H9 (cell line): Measurements from ENCODE around the gene ENTPD1. TPM values are rescaled to one million over a fixed set of nuclear protein-coding genes. Genes with fewer than 3 reads are reported as not detected.

Experiments used
- DNase-seq: peaks from one replicate; pipeline ENCODE4 v3.0.0-alpha.2; 2017
- H2AFZ ChIP-seq: one replicate; pipeline ENCODE4 v1.6.1; 2013; ENCODE audit warnings: mild to moderate bottlenecking, low read length, control low read depth, moderate library complexity
- H2AK5ac ChIP-seq: 2 replicates; pipeline ENCODE4 v1.6.1; 2013; ENCODE audit warnings: low read length, control low read depth, mixed read lengths; ENCODE audit not compliant: insufficient read length
- H2BK120ac ChIP-seq: one replicate; pipeline ENCODE4 v1.6.1; 2013; ENCODE audit warnings: low read depth, mild to moderate bottlenecking, low read length, control low read depth, inconsistent platforms; ENCODE audit not compliant: poor library complexity, severe bottlenecking
- H2BK12ac ChIP-seq: 2 replicates; pipeline ENCODE4 v1.6.1; 2013; ENCODE audit warnings: low read length, control low read depth, mixed read lengths, low read depth; ENCODE audit not compliant: insufficient read length
- H2BK15ac ChIP-seq: 2 replicates; pipeline ENCODE4 v1.6.1; 2013; ENCODE audit warnings: low read depth, low read length, control low read depth
- H2BK20ac ChIP-seq: one replicate; pipeline ENCODE4 v1.6.1; 2013; ENCODE audit warnings: low read depth, mild to moderate bottlenecking, low read length, control low read depth, inconsistent platforms; ENCODE audit not compliant: poor library complexity, severe bottlenecking
- H2BK5ac ChIP-seq: 2 replicates; pipeline ENCODE4 v1.6.1; 2013; ENCODE audit warnings: low read length, control low read depth, mixed read lengths; ENCODE audit not compliant: insufficient read length
- H3K14ac ChIP-seq: 2 replicates; pipeline ENCODE4 v1.6.1; 2013; ENCODE audit warnings: low read length, control low read depth; ENCODE audit not compliant: insufficient read depth
- H3K18ac ChIP-seq: 2 replicates; pipeline ENCODE4 v1.6.1; 2013; ENCODE audit warnings: low read depth, mild to moderate bottlenecking, mixed read lengths, low read length, control low read depth; ENCODE audit not compliant: insufficient read length
- H3K23ac ChIP-seq: 2 replicates; pipeline ENCODE4 v1.6.1; 2013; ENCODE audit warnings: low read length, control low read depth, mixed read lengths, low read depth; ENCODE audit not compliant: insufficient read length
- H3K23me2 ChIP-seq: 2 replicates; pipeline ENCODE4 v1.6.1; 2013; ENCODE audit warnings: low read depth, mild to moderate bottlenecking, mixed read lengths, low read length, control low read depth; ENCODE audit not compliant: insufficient read length, poor library complexity, severe bottlenecking
- H3K27ac ChIP-seq: 2 replicates; pipeline ENCODE4 v1.5.1; 2013; ENCODE audit warnings: low read length, control low read depth, mixed read lengths, low read depth; ENCODE audit not compliant: insufficient read length
- H3K27me3 ChIP-seq: 2 replicates; pipeline ENCODE4 v1.6.1; 2013; ENCODE audit warnings: low read length, control low read depth, inconsistent platforms; ENCODE audit not compliant: insufficient read depth
- H3K4ac ChIP-seq: 2 replicates; pipeline ENCODE4 v1.6.1; 2013; ENCODE audit warnings: low read depth, mild to moderate bottlenecking, control low read depth, inconsistent platforms, low read length, moderate library complexity
- H3K4me1 ChIP-seq: 2 replicates; pipeline ENCODE4 v1.6.1; 2013; ENCODE audit warnings: low read length, control low read depth, inconsistent platforms; ENCODE audit not compliant: insufficient read depth
- H3K4me2 ChIP-seq: 2 replicates; pipeline ENCODE4 v1.6.1; 2013; ENCODE audit warnings: low read length, control low read depth, mixed read lengths; ENCODE audit not compliant: insufficient read length, insufficient read depth
- H3K56ac ChIP-seq: 2 replicates; pipeline ENCODE4 v1.6.1; 2013; ENCODE audit warnings: low read depth, mild to moderate bottlenecking, mixed read lengths, low read length, control low read depth; ENCODE audit not compliant: insufficient read length
- H3K79me1 ChIP-seq: 2 replicates; pipeline ENCODE4 v1.6.1; 2013; ENCODE audit warnings: low read depth, mild to moderate bottlenecking, moderate library complexity, low read length, control low read depth, inconsistent platforms; ENCODE audit not compliant: insufficient read depth, poor library complexity, severe bottlenecking
- H3K79me2 ChIP-seq: 2 replicates; pipeline ENCODE4 v1.6.1; 2013; ENCODE audit warnings: low read length, control low read depth, inconsistent platforms; ENCODE audit not compliant: insufficient read depth
- H3K9ac ChIP-seq: 2 replicates; pipeline ENCODE4 v1.6.1; 2013; ENCODE audit warnings: low read length, control low read depth, mixed read lengths; ENCODE audit not compliant: insufficient read length; ENCODE audit errors: extremely low read depth
- H3K9me3 ChIP-seq: one replicate; pipeline ENCODE4 v1.6.1; 2013; ENCODE audit warnings: low read depth, low read length, inconsistent platforms; ENCODE audit not compliant: control insufficient read depth
- H3T11ph ChIP-seq: one replicate; pipeline ENCODE4 v1.6.1; 2013; ENCODE audit warnings: mild to moderate bottlenecking, low read length, control low read depth, inconsistent platforms
- H4K20me1 ChIP-seq: one replicate; pipeline ENCODE4 v1.6.1; 2013; ENCODE audit not compliant: control insufficient read depth, insufficient read length, insufficient read depth
- H4K5ac ChIP-seq: 2 replicates; pipeline ENCODE4 v1.6.1; 2013; ENCODE audit warnings: low read depth, mild to moderate bottlenecking, mixed read lengths, low read length, control low read depth; ENCODE audit not compliant: insufficient read length
- H4K8ac ChIP-seq: replicated peaks from 2 replicates; pipeline ENCODE4 v1.6.1; 2013; ENCODE audit warnings: low read length, control low read depth, mixed read lengths, low read depth; ENCODE audit not compliant: insufficient read length
- H4K91ac ChIP-seq: 2 replicates; pipeline ENCODE4 v1.6.1; 2013; ENCODE audit warnings: low read depth, mild to moderate bottlenecking, moderate library complexity, mixed read lengths, low read length, control low read depth; ENCODE audit not compliant: insufficient read length
- H3K27ac Mint-ChIP-seq, 3 experiments: 2 replicates in 2 of 3; 3 replicates in 1 of 3; pipeline ENCODE4 v1.8.0; 2020 to 2021; ENCODE audit warnings: mixed read lengths in 3 of 3, mild to moderate bottlenecking in 1 of 3, moderate library complexity in 1 of 3
- H3K27me3 Mint-ChIP-seq: 2 replicates; pipeline ENCODE4 v1.8.0; 2021; ENCODE audit warnings: low read depth, mild to moderate bottlenecking, moderate library complexity, mixed read lengths
- H3K36me3 Mint-ChIP-seq, 3 experiments: 2 replicates in 2 of 3; 3 replicates in 1 of 3; pipeline ENCODE4 v1.8.0; 2020 to 2021; ENCODE audit warnings: low read depth in 3 of 3, mixed read lengths in 3 of 3; ENCODE audit not compliant: insufficient read depth in 1 of 3
- H3K4me1 Mint-ChIP-seq, 2 experiments: 2 replicates each; pipeline ENCODE4 v1.8.0; 2020; ENCODE audit warnings: mixed read lengths in 2 of 2
- H3K4me3 Mint-ChIP-seq, 2 experiments: 2 replicates in 1 of 2; 3 replicates in 1 of 2; pipeline ENCODE4 v1.8.0; 2020 to 2021; ENCODE audit warnings: mild to moderate bottlenecking in 2 of 2, mixed read lengths in 2 of 2, moderate library complexity in 1 of 2
- H3K9me3 Mint-ChIP-seq, 2 experiments: 2 replicates in 1 of 2; 3 replicates in 1 of 2; pipeline ENCODE4 v1.8.0; 2020; ENCODE audit warnings: mild to moderate bottlenecking in 2 of 2, mixed read lengths in 2 of 2, moderate library complexity in 1 of 2
- CTCF ChIP-seq: fragments of 200-600 bp; sonication (generic); conservative IDR thresholded peaks from 3 replicates; pipeline ENCODE4 v1.8.0; 2021; ENCODE audit warnings: antibody characterized with exemption, mild to moderate bottlenecking
- WGBS: extraction: QIAGEN DNeasy Blood & Tissue Kit; methylation state at CpG from one replicate; pipeline ENCODE4 v1.1.7; 2013; ENCODE audit warnings: missing lambda C conversion rate, low lambda C conversion rate, mixed read lengths; ENCODE audit not compliant: insufficient read length; ENCODE audit errors: extremely low coverage; 5-methylcytosine and 5-hydroxymethylcytosine counted together
- total RNA-seq: library from RNA; stranded (reverse); gene quantifications from 2 replicates; pipeline ENCODE4 v1.2.1, GENCODE V29; 2021

Gene ENTPD1
- total RNA-seq, 1 experiment from 2014 or later, result 1.9 TPM

- H3K36me3 Mint-ChIP-seq, result peaks cover 6 to 8% (median 7%) of the 10 kb centered on the region in 3 experiments; a peak in 6 of 7 replicates
- H4K8ac ChIP-seq, result no peak within 1 kb of the TSS
- H2AFZ ChIP-seq, result peak within 1 kb of the TSS; percentile 99
- no peaks in the 10 kb centered on the region for H3K4me1 ChIP-seq
- no peak within 1 kb of the TSS for H3K56ac ChIP-seq
- peak within 1 kb of the TSS; percentile 62 for H3K9ac ChIP-seq
- peak within 1 kb of the TSS; percentile 72 for H3K14ac ChIP-seq
- H3K27me3 ChIP-seq, result no peaks in the 10 kb centered on the region
- no peak within 1 kb of the TSS for H4K5ac ChIP-seq
- peak; percentile 90 for DNase-seq
- H3K4ac ChIP-seq, result no peak within 1 kb of the TSS
- H2BK120ac ChIP-seq, result no peak within 1 kb of the TSS
- no CpG with 5 or more reads among the region's 69 CpGs for WGBS
- no peak within 1 kb of the TSS for H3T11ph ChIP-seq
- peak within 1 kb of the TSS; percentile 89 to 95 for H3K4me3 Mint-ChIP-seq
- H4K20me1 ChIP-seq, result no peaks in the 10 kb centered on the region
- H2AK5ac ChIP-seq, result no peak within 1 kb of the TSS
- H3K23ac ChIP-seq, result no peak within 1 kb of the TSS
- no peak within 1 kb of the TSS for H4K91ac ChIP-seq
- H3K79me1 ChIP-seq, result no peaks in the 10 kb centered on the region
- H3K23me2 ChIP-seq, result peaks cover 7% of the 10 kb centered on the region
- H3K9me3 ChIP-seq, result no peaks in the 10 kb centered on the region
- peak within 1 kb of the TSS; percentile 84 for H3K18ac ChIP-seq
- H3K4me1 Mint-ChIP-seq, result peaks cover 7 to 8% of the 10 kb centered on the region in 2 experiments
- H2BK15ac ChIP-seq, result no peak within 1 kb of the TSS
- peaks cover 1% of the 10 kb centered on the region; the same call in 1 of the 2 replicates for H3K27me3 Mint-ChIP-seq
- TF ChIP-seq CTCF, result no peak
- peak within 1 kb of the TSS in 2 of 3 experiments; percentile 85 to 87; a peak in 5 of 7 replicates for H3K27ac Mint-ChIP-seq
- no peak within 1 kb of the TSS for H2BK12ac ChIP-seq
- no peak within 1 kb of the TSS for H2BK20ac ChIP-seq
- peak within 1 kb of the TSS; percentile 76 for H3K4me2 ChIP-seq
- H2BK5ac ChIP-seq, result no peak within 1 kb of the TSS
- H3K9me3 Mint-ChIP-seq, result no peaks in the 10 kb centered on the region
- H3K79me2 ChIP-seq, result no peaks in the 10 kb centered on the region
- peak within 1 kb of the TSS; percentile 18 for H3K27ac ChIP-seq
Observed at GRCh38 chr10:95907456-95908253, 151.7 kb downstream of the ENTPD1 start, which contains the start of gene CC2D2B. TSS of gene CC2D2B (plus strand) at chr10:95907975. CDS start at chr10:95911324, 3,349 bp downstream.
